ENCODE data around the gene PSD4. TPM values are rescaled to one million over a fixed set of nuclear protein-coding genes. Genes with fewer than 3 reads are reported as not detected.
A peak's percentile ranks its signal among the peaks of the same experiment; 100 is the strongest.

Gene PSD4
- total RNA-seq, 1 experiment from 2014 or later: 0.60 TPM

DNA sequence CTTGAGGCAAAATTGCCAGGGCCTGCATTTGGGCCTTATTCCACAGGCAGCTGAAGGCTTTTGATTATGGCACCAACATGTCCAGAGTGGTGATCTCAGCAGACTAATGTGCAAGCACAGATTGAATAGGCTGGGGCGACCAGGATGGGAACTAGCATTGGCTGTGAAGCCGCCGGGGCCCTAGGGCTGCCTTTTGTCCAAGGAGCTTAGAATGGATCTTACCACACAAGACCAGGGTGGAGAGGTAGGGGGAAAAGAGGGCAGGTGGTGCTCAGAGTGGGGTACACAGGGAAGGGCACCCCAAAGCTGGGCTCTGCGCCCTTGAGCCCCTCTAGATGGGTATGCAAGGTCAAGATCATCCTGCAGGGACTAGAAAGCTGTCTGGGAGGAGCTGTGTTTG lies 23.1 kb downstream of the PSD4 start:
- Histone ChIP-seq H3K9me3 (ENCODE audit: low read depth, low read length, poor library complexity, severe bottlenecking) (no peaks in the 10 kb centered on the region), H3K4me3 (ENCODE audit: low read depth, low read length, poor library complexity, severe bottlenecking) (no peak overlapping the region), H3K27ac (ENCODE audit: low read depth, low read length, poor library complexity, severe bottlenecking) (no peak overlapping the region), H3K36me3 (ENCODE audit: insufficient read depth, low read length, poor library complexity, severe bottlenecking) (no peaks in the 10 kb centered on the region), H3K4me1 (ENCODE audit: insufficient read depth, low read length, poor library complexity, severe bottlenecking) (no peaks in the 10 kb centered on the region), H3K27me3 (replicated peaks; ENCODE audit: insufficient read depth, low read depth, low read length, poor library complexity) (no peaks in the 10 kb centered on the region)
- intact Hi-C loops (cut with micrococcal nuclease; ENCODE audit: unreplicated experiment): no loop called here
- TF ChIP-seq, protein P1, sequence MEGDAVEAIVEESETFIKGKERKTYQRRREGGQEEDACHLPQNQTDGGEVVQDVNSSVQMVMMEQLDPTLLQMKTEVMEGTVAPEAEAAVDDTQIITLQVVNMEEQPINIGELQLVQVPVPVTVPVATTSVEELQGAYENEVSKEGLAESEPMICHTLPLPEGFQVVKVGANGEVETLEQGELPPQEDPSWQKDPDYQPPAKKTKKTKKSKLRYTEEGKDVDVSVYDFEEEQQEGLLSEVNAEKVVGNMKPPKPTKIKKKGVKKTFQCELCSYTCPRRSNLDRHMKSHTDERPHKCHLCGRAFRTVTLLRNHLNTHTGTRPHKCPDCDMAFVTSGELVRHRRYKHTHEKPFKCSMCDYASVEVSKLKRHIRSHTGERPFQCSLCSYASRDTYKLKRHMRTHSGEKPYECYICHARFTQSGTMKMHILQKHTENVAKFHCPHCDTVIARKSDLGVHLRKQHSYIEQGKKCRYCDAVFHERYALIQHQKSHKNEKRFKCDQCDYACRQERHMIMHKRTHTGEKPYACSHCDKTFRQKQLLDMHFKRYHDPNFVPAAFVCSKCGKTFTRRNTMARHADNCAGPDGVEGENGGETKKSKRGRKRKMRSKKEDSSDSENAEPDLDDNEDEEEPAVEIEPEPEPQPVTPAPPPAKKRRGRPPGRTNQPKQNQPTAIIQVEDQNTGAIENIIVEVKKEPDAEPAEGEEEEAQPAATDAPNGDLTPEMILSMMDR (conservative IDR thresholded peaks at IDR 0.05; ENCODE audit: low read depth, low read length): no peak
- no peak for TF ChIP-seq EZH2 (IDR thresholded peaks at IDR 0.05; ENCODE audit: borderline replicate concordance, low read depth, low read length, poor library complexity, severe bottlenecking)
- DNase-seq (ENCODE audit: low spot score): no peak
- CTCF ChIA-PET: no interaction called here
- no TSS peak for BruUV-seq (replicated peaks)
- POLR2A ChIA-PET (ENCODE audit: low non-redundant PET): no interaction called here

DNA sequence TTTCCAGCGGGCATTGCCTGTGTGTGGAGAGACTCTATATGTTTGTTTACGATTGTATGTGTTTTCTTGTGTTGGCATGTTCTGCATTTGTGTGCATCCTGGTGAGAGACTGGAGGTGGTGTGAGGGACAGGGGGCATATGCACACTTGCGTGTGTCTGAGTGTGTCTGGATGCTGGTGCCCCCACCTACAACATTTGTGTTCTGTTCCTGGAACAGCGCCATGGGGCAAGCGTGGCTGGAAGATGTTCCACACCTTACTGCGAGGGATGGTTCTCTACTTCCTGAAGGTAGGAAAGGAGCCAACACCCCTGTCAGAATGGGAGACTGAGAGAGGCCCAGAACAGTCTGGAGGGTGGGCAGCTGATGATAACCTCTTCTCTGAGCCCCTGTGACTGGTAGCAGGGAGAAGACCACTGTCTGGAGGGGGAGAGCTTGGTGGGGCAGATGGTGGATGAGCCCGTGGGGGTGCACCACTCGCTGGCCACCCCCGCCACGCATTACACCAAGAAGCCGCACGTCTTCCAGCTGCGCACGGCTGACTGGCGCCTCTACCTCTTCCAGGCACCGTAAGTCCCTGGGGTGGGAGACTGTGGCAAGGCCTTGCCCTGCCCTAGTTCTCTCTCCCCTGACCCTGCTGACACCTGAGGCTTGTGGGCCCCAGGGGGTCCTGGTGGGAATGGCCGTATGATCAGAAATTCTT lies 23.7 kb downstream of the PSD4 start:
- POLR2A ChIA-PET (ENCODE audit: low non-redundant PET): no interaction called here
- DNase-seq (ENCODE audit: low spot score): no peak
- no peaks in the 10 kb centered on the region for H3K36me3 ChIP-seq (ENCODE audit: insufficient read depth, low read length, poor library complexity, severe bottlenecking)
- intact Hi-C loops (cut with micrococcal nuclease; ENCODE audit: unreplicated experiment): loop anchor here (2.0 kb wide), 1 partner anchor 117 kb away; no protein-coding TSS in a partner anchor
- BruUV-seq (replicated peaks): no TSS peak
- H3K9me3 ChIP-seq (ENCODE audit: low read depth, low read length, poor library complexity, severe bottlenecking): no peaks in the 10 kb centered on the region
- H3K27me3 ChIP-seq (replicated peaks; ENCODE audit: insufficient read depth, low read depth, low read length, poor library complexity): no peaks in the 10 kb centered on the region
- TF ChIP-seq, protein P1 (conservative IDR thresholded peaks at IDR 0.05; ENCODE audit: low read depth, low read length): no peak
- TF ChIP-seq EZH2 (IDR thresholded peaks at IDR 0.05; ENCODE audit: borderline replicate concordance, low read depth, low read length, poor library complexity, severe bottlenecking): no peak
- H3K4me3 ChIP-seq (ENCODE audit: low read depth, low read length, poor library complexity, severe bottlenecking): no peak overlapping the region
- CTCF ChIA-PET: no interaction called here
- H3K27ac ChIP-seq (ENCODE audit: low read depth, low read length, poor library complexity, severe bottlenecking): no peak overlapping the region
- H3K4me1 ChIP-seq (ENCODE audit: insufficient read depth, low read length, poor library complexity, severe bottlenecking): peaks cover 5% of the 10 kb centered on the region

DNA sequence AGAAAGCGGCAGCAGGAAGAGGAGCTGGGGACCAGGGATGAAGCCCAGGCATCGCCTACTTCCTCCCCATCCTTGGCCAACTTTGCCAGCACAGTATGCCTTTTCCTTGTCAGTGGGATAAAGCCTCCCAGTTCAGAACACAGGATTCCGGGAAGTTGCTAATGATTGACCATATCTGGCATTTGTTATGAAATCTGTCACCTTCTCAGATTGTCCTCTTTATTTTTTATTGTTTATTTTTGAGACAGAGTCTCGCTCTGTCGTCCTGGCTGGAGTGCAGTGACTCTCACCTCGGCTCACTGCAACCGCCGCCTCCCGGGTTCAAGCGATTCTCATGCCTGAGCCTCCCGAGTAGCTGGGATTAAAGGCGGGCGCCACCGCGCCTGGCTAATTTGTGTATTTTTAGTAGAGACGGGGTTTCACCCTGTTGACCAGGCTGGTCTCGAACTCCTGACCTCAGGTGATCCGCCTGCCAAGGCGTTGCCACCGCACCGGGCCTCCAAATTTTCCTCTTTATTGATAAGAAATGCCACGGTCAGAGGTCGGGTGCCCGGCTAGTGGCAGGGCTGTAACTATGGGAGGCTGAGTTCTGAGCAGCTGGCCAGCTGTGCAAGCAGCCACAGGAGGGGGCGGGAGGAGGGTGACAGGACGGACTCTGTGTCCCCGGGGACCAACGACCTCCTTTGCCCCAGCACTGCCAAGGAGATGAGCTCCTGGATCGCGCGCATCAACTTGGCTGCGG lies 24.4 kb downstream of the PSD4 start:
- H3K4me1 ChIP-seq (ENCODE audit: insufficient read depth, low read length, poor library complexity, severe bottlenecking): peaks cover 13% of the 10 kb centered on the region
- H3K9me3 ChIP-seq (ENCODE audit: low read depth, low read length, poor library complexity, severe bottlenecking): no peaks in the 10 kb centered on the region
- TF ChIP-seq, protein P1 (conservative IDR thresholded peaks at IDR 0.05; ENCODE audit: low read depth, low read length): no peak
- no peak for TF ChIP-seq EZH2 (IDR thresholded peaks at IDR 0.05; ENCODE audit: borderline replicate concordance, low read depth, low read length, poor library complexity, severe bottlenecking)
- intact Hi-C loops (cut with micrococcal nuclease; ENCODE audit: unreplicated experiment): loop anchor here (2.0 kb wide), 1 partner anchor 117 kb away; no protein-coding TSS in a partner anchor
- no peak overlapping the region for H3K27ac ChIP-seq (ENCODE audit: low read depth, low read length, poor library complexity, severe bottlenecking)
- ChIA-PET CTCF (interaction anchor here (0.5 to 1.8 kb wide), 6 partner anchors 14 to 214 kb away, joined by 3 to 16 read pairs (median 4); no protein-coding TSS in a partner anchor), POLR2A (ENCODE audit: low non-redundant PET) (no interaction called here)
- H3K36me3 ChIP-seq (ENCODE audit: insufficient read depth, low read length, poor library complexity, severe bottlenecking): no peaks in the 10 kb centered on the region
- BruUV-seq (replicated peaks): no TSS peak
- no peaks in the 10 kb centered on the region for H3K27me3 ChIP-seq (replicated peaks; ENCODE audit: insufficient read depth, low read depth, low read length, poor library complexity)
- DNase-seq (ENCODE audit: low spot score): no peak
- H3K4me3 ChIP-seq (ENCODE audit: low read depth, low read length, poor library complexity, severe bottlenecking): peak overlapping the region; percentile 89
